ENCODE data around the gene C9orf40.

C9orf40 gene, protein sequence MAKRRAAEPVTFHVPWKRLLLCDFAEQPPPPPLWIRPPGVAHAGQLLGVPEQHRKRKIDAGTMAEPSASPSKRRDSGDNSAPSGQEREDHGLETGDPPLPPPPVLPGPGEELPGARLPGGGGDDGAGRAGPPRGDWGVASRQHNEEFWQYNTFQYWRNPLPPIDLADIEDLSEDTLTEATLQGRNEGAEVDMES

DNA sequence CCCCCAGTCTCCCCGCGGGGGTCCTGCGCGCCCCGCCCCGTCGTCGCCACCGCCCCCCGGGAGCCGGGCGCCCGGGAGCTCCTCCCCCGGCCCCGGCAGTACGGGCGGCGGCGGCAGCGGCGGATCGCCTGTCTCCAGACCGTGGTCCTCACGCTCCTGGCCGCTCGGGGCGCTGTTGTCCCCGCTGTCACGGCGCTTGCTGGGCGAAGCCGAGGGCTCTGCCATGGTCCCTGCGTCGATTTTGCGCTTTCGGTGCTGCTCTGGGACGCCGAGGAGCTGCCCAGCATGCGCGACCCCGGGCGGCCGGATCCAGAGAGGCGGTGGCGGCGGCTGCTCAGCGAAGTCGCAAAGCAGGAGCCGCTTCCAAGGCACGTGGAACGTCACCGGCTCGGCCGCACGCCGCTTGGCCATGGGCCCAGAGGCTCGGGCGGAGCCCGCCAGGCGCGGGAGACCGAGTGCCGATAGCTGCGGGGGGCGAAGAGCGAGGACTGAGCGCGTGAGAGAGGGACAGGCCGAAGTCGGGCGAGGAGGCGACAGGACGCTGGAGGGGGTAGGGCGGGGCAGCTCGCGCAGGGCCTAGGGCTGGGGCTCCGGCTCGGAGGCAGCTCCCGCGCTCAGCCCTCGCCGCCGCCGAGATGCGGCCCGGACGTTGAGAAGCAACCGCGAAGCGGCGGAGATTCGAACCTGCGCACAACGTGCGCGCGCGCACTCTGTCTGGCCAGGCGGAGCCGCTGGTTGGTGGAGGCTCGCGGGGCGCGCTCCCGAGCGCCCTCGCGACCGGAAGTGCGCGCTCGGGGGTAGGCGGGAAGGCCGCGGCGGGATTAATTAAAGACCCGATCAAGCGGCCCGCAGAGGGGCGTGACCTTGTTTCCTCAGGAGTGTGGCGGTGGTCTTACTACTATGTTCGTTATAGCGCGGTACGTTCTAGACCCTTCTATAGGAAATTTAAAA is at the start of gene C9orf40:
Gene C9orf40 (minus strand): TSS at position 712 of the 951 bp plus-strand sequence. CDS start 301 bp downstream, at position 411.
- DNase-seq = peak; percentile 92 to 93

DNA sequence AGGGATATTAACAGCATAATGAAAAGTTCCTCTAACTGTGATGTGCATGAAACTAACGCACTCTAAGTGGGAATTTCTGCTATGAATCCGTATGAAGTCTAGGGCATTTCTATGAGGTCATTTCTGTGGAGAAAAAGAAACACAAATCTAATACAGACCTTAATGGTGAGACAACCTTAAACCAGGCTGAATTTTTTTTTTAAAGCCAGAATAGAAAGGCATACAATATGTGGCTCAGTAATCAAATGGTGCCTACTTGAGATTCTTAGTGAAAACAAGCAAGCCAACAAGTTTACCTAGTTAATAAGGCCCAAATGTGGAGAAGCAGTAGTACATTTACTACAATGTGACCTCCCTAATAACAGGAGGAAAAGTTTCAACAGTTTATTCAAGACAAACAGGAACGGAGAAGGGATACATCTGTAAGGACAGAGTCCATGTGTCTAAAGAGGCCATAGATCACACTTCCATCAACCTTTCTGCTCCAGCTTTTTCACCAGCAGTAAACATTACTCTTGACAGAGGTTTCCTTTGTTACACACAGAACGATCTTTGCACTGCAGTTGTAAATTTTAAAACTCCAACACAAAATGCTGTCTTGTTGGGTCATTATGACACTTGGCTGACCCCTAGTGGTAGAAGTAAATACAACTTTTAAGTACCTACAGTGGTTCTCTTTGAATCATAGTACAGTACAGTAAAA is 49.2 kb upstream of the C9orf40 start:
- DNase-seq = no peak

DNA sequence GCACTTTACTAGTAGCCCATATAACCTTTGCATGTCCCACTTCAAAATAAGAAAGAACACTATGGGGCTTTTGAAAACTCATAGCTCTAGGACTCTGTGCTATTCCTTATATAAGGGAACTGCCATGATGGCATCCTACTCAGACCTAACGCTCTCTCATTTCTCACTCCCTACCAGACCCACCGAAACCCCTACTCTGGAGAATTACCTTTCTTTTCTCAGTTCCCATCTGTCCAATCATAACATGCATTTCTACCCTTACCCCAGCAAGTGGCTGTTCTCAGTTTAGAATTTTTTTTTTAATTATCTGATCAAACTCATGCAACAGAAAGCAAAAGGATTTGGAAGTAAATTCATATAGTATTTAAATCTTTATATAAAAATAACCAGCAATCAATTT is 48.1 kb upstream of the C9orf40 start:
- DNase-seq = no peak

DNA sequence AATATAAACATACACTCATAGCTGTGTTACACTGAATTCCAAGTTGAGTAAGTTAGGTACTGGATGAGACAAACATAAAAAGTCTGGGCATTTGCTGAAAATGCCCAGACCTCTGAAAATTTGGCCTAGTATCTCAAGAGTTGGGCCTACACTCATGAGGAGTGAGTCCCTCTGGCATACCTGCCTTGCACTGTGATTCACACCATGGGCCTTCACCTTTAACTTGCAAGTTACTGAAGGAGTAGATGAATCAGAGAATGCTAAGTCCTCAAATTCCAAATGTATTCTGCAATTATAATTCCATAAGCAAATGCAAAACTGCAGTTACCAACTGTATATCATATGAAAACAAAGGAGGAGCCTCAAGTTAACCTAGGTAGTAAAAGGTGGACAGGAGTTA is 32.3 kb upstream of the C9orf40 start:
- no peak for DNase-seq

DNA sequence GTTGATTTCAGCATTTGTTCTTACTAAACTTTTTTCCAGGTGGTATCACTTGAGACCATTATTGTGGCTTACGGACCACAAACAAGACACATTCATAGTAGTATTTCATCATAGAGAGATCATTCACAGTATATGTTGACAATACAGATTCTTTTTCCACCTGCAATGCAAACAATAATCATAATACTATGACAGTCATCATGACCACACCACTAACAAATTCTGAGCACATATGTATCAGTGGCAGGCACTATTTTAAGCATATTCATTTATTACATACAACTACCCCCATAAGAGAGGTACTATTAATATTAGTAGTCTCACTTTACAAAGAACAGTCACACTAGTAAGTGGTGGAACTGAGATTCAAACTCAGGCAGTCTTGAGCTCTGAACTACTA is 31.0 kb upstream of the C9orf40 start:
- no peak for DNase-seq

DNA sequence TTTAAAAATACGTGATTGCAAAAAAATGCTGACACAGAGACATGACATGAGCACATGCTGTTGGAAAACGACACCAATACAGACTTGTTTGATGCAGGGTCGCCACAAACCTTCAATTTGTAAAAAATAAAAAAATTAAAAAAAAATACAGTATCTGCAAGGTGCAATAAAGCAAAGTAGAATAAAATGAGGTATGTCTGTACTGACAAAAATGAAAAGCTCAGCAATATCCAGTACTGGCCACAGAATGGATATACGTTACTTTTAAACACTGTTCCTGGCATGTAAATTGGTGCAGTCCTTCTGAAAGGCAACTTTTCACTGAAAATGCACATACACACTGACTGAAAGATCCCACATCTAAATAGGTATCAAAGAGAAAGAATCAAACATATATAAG is 27.1 kb upstream of the C9orf40 start:
- DNase-seq = no peak

DNA sequence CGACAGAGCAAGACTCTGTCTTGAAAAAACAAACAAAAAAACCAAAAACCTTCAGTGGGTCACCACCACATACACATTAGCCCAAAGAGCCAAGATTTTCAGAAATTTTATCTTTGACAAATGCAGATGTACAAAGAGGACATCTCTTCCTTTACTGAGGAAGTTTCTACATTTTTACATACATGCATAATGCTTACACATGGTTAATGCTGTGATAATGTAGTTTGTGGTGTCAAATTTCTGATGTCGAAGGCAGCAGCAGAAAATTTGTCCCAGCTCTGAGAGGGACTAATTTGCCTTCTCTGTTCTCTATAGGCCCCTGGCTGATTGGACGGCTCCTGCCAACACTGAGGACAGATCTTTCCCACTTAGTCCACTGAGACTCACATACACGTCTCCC is 24.6 kb upstream of the C9orf40 start:
- no peak for DNase-seq

DNA sequence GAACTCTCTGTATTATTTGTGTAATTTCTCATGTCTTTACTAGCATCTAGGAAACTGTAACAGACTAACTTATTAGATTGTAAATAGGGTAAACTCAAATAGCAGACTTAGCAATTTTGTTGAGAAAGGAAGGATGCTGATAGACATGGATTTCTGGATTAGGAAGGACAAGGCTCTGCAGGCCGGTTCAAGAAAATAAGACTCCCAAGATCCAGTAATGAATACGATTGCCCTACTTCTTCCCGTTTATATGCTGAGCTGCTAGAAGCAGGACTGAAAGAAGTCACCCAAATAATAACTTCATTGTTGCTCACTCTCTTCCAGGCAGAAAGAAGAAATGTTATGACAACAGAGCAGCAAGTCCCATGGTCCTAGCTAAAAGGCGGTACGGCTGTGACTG is 22.8 kb upstream of the C9orf40 start:
- no peak for DNase-seq

DNA sequence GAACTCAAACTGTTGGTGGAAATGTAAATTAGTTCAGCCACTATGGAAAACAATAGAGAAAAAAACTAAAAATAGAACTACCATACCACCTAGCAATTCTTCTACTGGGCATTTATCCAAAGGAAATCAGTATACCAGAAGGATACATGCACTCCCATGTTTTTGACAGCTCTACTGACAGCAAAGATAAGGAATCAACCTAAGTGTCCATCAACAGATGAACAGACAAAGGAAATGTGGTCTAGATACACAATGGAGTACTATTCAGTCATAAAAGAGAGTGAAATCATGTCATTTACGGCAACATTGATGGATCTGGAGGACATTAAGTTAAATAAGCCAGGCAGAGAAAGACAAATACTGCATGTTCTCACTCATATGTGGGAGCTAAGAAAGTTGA is 21.8 kb upstream of the C9orf40 start:
- no peak for DNase-seq

DNA sequence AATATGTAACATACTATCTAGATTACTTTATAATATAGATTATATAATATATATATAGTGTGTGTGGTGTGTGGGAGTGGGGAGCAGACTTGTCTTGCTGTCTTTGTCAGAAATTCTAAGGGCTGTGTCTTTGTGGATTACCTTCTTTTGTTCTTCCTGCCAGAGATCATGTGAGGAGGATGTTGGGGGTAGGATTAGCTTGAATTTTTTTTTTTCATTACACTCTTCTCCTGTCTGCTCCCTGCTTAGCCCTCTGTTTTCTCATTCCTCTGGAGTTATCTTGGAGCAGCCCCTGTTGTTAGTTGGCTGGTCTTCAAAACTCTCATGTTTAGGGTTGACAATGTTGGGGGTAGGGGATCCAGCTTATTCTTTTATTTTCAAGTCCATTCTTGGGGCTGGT is 21.0 kb upstream of the C9orf40 start:
- no peak for DNase-seq

DNA sequence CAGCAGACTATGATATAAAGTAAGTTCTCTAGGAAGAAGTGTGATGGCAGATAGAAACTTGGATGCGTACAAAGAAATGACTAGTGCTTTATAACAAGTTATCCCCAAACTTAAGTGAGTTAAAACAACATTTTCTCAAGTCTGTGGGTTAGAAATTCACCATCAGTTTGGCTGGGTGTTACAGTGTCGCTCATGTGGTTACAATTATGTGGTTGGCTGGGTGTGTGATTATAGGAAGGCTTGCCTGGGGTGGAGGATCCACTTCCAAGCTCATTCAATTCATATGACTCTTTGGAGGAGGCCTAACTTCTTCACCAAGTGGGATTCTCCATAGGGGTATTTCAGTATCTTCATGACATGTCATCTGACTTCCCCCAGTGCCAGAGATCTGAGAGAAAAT is 10.3 kb upstream of the C9orf40 start:
- DNase-seq = no peak

DNA sequence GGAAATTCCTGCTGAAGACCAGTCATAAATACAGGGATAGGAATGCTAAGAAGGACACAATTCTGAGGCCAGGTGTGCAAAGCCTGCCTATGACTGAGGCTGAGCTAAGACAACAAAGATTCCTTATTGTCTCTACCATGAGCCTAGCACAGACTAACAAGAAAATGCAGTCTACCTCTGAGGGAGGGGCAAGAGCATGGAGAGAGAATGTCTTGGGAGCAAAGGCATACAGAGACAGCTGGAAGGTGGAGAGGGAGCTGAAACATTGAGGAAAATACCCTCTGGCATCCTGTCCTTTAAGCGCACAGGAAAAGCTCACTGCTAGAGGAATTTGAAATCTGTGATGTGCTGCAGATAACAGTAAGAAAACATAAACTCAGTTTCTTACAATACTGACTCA is 8.8 kb upstream of the C9orf40 start:
- no peak for DNase-seq

DNA sequence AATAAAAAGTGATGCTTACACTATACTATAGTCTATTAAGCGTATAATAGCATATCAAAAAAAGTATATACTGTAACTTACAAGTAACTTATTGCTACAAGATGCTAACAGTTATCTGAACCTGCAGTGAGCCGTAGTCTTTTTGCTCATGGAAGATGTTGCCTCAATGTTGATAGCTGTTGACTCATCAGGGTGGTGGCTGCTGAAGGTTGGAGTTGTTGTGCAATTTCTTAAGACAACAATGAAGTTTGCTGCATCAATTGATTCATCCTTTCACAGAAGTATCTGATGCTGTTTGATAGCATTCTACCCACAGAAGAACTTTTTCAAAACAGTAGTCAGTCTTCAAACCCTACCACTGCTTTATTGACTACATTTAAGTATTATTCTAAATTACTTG is 7.8 kb upstream of the C9orf40 start:
- DNase-seq = no peak

DNA sequence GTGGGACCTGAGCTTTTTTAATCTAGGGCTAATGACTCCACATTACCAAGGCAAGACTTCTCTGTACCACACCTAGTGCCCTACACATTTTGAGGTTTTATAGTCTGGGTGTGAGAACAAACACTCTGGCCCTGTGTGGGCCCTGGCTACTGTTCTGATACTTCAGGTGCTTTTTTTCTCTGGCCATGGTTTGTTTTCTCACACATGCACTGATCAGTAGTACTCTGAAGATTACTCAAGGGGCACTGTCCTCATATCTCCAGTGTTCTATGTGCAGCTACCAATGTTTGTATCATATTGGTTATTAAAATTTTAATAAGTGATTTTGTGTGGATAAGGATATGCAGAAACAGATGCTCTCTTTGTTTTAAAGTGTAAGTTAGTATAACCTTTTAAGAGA is 5.9 kb upstream of the C9orf40 start:
- no peak for DNase-seq

DNA sequence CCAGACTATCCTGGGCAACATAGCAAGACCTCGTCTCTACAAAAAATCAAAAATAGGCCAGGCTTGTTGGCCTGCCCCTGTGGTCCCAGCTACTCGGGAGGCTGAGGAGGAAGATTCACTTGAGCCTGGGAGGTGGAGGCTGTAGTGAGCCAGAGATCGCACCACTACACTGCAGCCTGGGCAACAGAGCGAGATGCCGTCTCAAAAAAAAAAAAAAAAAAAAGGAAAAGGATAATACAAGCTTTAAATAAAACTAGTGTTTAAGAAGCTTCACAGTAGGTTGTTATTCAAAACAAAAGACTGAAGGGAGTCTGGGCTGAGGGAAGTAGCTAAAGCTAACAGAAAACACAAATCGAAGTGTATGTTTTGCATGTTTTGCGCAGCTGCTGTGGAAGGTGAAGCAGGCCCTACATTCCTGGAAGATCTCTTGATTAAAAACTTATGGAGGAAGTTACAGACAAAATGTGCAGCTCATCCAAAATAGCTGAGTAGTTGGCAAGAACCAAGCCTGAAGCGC is 581 bp upstream of the C9orf40 start:
- DNase-seq = no peak

DNA sequence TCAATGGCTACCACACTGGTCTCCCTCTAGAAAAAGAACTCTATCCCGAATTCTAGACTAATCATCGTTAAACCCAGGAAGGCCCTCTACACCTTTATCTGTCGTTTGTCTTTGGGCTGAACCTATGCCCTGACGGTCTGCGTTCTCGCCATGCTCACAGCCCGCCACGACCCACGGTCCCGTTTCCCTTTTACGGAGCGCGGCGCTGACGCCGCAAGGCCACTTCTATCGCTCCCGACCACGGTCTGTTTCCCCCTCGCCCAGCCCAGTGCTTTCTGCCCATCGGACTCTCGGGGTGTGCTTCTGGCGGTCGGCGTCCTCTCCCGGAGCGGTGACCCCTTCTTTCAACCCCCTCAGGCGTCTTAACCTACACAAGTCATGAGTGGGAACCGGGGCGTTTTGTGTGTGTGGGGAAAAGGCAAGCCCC is 974 bp downstream of the C9orf40 start:
- peak; percentile 62 to 72 for DNase-seq

DNA sequence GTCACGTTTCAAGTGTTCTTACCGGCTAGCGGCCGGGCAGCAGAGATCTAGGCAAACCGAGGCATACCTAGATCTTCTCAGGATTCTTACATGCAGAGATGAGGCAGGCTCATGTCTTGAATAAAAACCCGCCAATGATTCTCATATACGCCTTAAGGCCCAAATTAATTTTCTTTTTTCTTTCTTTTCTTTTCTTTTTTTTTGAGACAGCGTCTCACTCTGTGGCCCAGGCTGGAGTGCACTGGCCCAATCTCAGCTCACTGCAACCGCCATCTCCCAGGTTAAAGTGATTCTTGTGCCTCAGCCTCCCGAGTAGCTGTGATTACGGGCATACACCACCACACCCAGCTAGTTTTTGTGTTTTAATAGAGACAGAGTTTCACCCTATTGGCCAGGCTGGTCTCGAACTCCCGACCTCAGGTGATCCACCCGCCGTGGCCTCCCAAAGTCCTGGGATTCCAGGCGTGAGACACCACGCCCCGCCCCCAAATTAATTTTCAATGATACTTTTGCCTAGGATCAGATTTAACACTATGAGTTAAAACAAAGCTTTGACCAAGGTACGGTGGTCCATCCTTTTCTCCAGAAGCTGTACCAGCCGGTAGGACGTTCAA is 1.5 kb downstream of the C9orf40 start:
- peak in 1 of 2 experiments; percentile 27 for DNase-seq

DNA sequence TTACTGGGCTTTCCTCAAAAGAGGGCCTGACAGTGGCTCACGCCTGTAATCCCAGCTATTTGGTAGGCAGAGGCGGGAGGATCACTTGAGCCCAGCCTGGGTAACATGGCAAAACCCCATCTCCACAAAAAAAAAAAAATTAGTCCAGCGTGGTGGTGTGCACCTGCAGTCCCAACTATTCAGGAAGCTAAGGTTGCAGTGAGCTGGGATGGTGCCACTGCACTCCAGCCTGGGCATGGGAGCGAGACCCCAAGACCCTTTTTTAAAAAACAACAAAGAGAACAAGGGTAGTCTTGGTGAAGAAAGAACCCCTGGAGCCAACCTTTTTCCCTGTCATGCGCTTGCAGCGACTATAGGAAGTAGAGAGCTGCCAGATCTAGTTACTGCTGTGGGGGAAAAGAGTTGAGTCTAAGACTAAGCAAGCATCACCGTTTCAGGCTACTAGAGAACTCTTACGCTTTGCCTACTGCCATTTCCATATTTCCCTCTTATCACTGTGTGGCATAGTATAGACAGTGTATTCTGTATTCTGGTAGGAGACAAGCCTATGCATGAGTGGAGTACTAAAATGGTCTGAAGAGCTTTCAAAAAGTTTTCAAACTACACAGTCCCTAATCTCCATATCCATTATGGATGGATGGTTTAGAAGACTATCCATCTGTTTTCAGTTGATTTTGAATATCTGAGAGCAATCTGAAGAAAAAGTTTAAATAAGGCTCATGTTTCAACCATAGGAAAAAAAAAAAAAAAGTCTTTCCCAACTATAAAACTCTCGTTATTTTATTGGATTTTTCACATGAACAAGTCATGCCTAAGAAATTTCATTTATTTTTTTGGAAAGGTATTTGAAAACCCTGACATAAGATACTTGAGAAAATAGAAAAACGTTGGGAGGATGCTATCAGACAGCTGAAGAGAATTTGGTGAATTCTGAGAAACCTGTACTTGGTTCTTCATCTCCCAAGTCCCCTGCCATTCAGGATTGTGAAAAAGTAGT is 2.6 kb downstream of the C9orf40 start:
- no peak for DNase-seq

DNA sequence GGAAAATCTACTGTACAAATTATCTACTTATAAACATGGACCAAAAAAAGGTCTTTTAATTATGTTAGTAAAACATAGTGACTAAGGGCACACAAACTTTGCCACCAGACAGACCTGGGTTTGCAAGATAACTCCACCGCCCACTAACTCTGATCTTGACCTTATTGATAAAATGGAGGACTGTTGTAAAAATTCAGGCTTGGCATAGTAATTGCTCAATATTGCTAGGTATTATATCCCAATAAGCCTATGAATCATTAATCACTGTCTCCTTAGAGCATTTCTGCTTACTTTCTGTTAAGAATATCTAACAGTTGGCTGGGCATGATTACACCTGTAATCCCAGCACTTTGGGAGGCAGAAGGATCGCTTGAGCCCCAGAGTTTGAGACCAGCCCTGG is 3.8 kb downstream of the C9orf40 start:
- DNase-seq = no peak

DNA sequence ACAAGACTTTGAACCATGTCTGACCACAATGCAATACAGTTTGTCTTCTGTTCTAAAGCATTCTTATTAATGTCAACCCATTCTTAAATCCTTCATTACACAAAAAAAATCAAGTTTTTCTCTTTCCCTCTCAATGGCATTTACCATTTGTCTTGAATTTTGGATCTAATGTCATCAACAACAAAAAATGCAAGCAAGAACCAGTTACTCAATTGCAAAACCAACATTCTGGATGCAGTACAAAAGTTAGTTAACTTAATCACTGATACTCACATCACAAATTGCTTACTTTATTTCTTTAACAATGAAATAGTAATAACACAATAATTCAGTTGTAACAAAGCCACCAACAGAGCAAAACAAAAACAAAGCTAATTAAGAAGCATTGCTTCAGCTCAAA is 6.0 kb downstream of the C9orf40 start:
- DNase-seq = no peak

DNA sequence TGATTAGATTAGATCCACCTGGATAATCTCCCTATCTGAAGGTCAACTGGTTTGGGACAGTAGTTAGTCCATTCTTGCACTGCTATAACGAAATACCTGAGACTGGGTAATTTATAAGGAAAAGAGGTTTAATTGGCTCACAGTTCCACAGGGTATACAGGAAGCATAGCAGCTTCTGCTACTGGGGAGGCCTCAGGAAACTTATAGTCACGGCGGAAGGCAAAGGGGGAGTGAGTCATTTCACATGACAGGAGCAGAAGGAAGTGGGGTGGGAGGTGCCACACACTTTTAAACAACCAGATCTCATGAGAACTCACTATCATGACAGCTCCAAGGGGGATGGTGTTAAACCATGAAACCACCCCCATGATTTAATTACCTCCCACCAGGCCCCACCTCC is 9.9 kb downstream of the C9orf40 start:
- peak; percentile 39 to 49 for DNase-seq

DNA sequence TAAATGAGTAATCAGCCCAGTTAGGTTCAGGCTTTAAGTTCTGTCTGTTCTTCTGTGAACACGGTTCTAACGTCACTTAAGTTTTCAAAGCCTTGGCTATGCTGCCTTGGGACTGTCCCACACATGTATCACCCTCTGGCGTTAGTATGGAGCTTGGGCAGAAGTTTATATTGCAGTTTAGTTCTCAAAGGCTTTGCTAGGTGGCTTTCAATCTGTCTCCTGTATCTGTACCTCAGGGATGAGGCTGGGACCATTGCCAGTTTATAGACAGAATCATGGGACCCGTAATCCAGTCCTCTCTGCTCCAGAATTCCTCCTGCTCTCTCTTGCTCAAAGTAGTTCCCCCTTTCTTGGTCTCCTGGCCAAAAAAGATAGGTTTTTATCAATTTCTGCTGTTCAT is 12.1 kb downstream of the C9orf40 start:
- no peak for DNase-seq
